Liver (tissue), 9 donors: ENCODE measurements around the gene TNS1. TPM values are rescaled to one million over a fixed set of nuclear protein-coding genes. Genes with fewer than 3 reads are reported as not detected.

ENCODE experiments used
- DNase-seq: peaks from one replicate; pipeline ENCODE4 v3.0.0-alpha.2; 2017; ENCODE audit warnings: low spot score
- H3K27ac ChIP-seq, 2 donors: one replicate each; pipeline ENCODE4 v1.7.0; 2013; ENCODE audit warnings: inconsistent platforms in 2 of 2, low read length in 2 of 2, control low read depth in 1 of 2, low read depth in 1 of 2, mild to moderate bottlenecking in 1 of 2
- H3K27me3 ChIP-seq, 4 donors: one replicate each; pipeline versions ENCODE4 v1.6.1 to v1.7.0; 2013; ENCODE audit warnings: low read length in 3 of 4, inconsistent platforms in 1 of 4, mild to moderate bottlenecking in 1 of 4, moderate library complexity in 1 of 4; ENCODE audit not compliant: control insufficient read depth in 4 of 4, insufficient read depth in 4 of 4
- H3K36me3 ChIP-seq, 4 donors: one replicate each; pipeline versions ENCODE4 v1.6.1 to v1.7.0; 2013; ENCODE audit warnings: low read length in 3 of 4, mild to moderate bottlenecking in 3 of 4, low read depth in 1 of 4, moderate library complexity in 1 of 4; ENCODE audit not compliant: control insufficient read depth in 4 of 4, insufficient read depth in 3 of 4
- H3K4me1 ChIP-seq, 4 donors: one replicate each; pipeline versions ENCODE4 v1.6.1 to v1.7.0; 2013; ENCODE audit warnings: low read length in 3 of 4, mild to moderate bottlenecking in 3 of 4, moderate library complexity in 1 of 4; ENCODE audit not compliant: control insufficient read depth in 4 of 4, insufficient read depth in 4 of 4
- H3K4me3 ChIP-seq, 3 donors: one replicate each; pipeline versions ENCODE4 v1.6.1 to v1.7.0; 2013; ENCODE audit warnings: low read length in 3 of 3, control low read depth in 1 of 3, low read depth in 1 of 3, mild to moderate bottlenecking in 1 of 3
- H3K9ac ChIP-seq, 2 donors: one replicate each; pipeline ENCODE4 v1.7.0; 2013; ENCODE audit warnings: low read length in 2 of 2, mild to moderate bottlenecking in 2 of 2, moderate library complexity in 2 of 2, control low read depth in 1 of 2, low read depth in 1 of 2
- H3K9me3 ChIP-seq, 4 donors: one replicate each; pipeline versions ENCODE4 v1.6.1 to v1.7.0; 2013; ENCODE audit warnings: low read length in 3 of 4; ENCODE audit not compliant: control insufficient read depth in 4 of 4
- ATF3 ChIP-seq: IDR thresholded peaks from 2 replicates; pipeline ENCODE4 v1.6.1; 2016; ENCODE audit warnings: antibody characterized with exemption
- EGR1 ChIP-seq, 2 donors: IDR thresholded peaks; 2 replicates each; pipeline ENCODE4 v1.6.1; 2016 to 2018; ENCODE audit warnings: antibody characterized with exemption in 2 of 2, low read depth in 2 of 2
- FOXA1 ChIP-seq: IDR thresholded peaks from 2 replicates; pipeline ENCODE4 v1.6.1; 2016; ENCODE audit warnings: antibody characterized with exemption
- FOXA2 ChIP-seq: IDR thresholded peaks from 2 replicates; pipeline ENCODE4 v1.6.1; 2016; ENCODE audit warnings: antibody characterized with exemption
- GABPA ChIP-seq, 2 donors: IDR thresholded peaks in 1 of 2; conservative IDR thresholded peaks in 1 of 2; 2 replicates each; pipeline ENCODE4 v1.6.1; 2016; ENCODE audit warnings: antibody characterized with exemption in 2 of 2, mild to moderate bottlenecking in 1 of 2, moderate library complexity in 1 of 2
- HNF4A ChIP-seq, 2 donors: conservative IDR thresholded peaks; 2 replicates each; pipeline ENCODE4 v1.6.1; 2016; ENCODE audit warnings: antibody characterized with exemption in 2 of 2, mild to moderate bottlenecking in 2 of 2
- HNF4G ChIP-seq: IDR thresholded peaks from 2 replicates; pipeline ENCODE4 v1.6.1; 2016; ENCODE audit warnings: antibody characterized with exemption
- JUND ChIP-seq, 2 donors: IDR thresholded peaks; 2 replicates each; pipeline ENCODE4 v1.6.1; 2016; ENCODE audit warnings: antibody characterized with exemption in 2 of 2
- MAX ChIP-seq: IDR thresholded peaks from 2 replicates; pipeline ENCODE4 v1.6.1; 2016; ENCODE audit warnings: antibody characterized with exemption
- NR2F2 ChIP-seq: IDR thresholded peaks from 2 replicates; pipeline ENCODE4 v1.6.1; 2016; ENCODE audit warnings: antibody characterized with exemption
- RAD21 ChIP-seq, 2 donors: IDR thresholded peaks; 2 replicates each; pipeline ENCODE4 v1.6.1; 2016; ENCODE audit warnings: antibody characterized with exemption in 2 of 2, mild to moderate bottlenecking in 2 of 2
- REST ChIP-seq: IDR thresholded peaks from 2 replicates; pipeline ENCODE4 v1.6.1; 2016; ENCODE audit warnings: antibody characterized with exemption, mild to moderate bottlenecking
- RXRA ChIP-seq, 2 donors: IDR thresholded peaks; 2 replicates each; pipeline ENCODE4 v1.6.1; 2017 to 2018; ENCODE audit warnings: antibody characterized with exemption in 2 of 2, mild to moderate bottlenecking in 1 of 2
- SP1 ChIP-seq: IDR thresholded peaks from 2 replicates; pipeline ENCODE4 v1.6.1; 2018; ENCODE audit warnings: antibody characterized with exemption, mild to moderate bottlenecking
- TAF1 ChIP-seq: conservative IDR thresholded peaks from 2 replicates; pipeline ENCODE4 v1.6.1; 2016; ENCODE audit warnings: antibody characterized with exemption, mild to moderate bottlenecking
- YY1 ChIP-seq: IDR thresholded peaks from 2 replicates; pipeline ENCODE4 v1.6.1; 2016; ENCODE audit warnings: antibody characterized with exemption, mild to moderate bottlenecking
- WGBS: extraction: QIAGEN DNeasy Blood & Tissue Kit; methylation state at CpG from one replicate; pipeline ENCODE4 v1.1.7; 2013; 5-methylcytosine and 5-hydroxymethylcytosine counted together
- polyA plus RNA-seq, 2 donors: library from polyadenylated mRNA; stranded (reverse) in 1 of 2; unstranded in 1 of 2; fragments of 200-250 nt in 1 of 2; fragments of >200 nt in 1 of 2; fragmentation: Nextera tagmentation in 1 of 2; extraction: Ambion mirVana in 1 of 2; gene quantifications; one replicate each; pipeline versions ENCODE4 v1.2.1 to v1.2.3, GENCODE V29; 2013 to 2015
- total RNA-seq, 2 donors: library from RNA; depleted of rRNA; stranded (reverse); fragments of >200 nt; gene quantifications; one replicate each; pipeline ENCODE4 v1.2.3, GENCODE V29; 2014
- TF ChIP-seq, protein P1 (sequence below): IDR thresholded peaks from 2 replicates; pipeline ENCODE4 v1.6.1; 2016; ENCODE audit warnings: antibody characterized with exemption
- TF ChIP-seq, protein P2 (sequence below): fragments of 150-350 bp; IDR thresholded peaks from 2 replicates; pipeline ENCODE4 v1.5.1; 2017; ENCODE audit warnings: improper control_type of control experiment, low read depth, low read length; ENCODE audit not compliant: missing input control
- donor health status: healthy.
- donor health status: healthy.
- donor health status: healthy.
- donor health status: healthy.
- donor health status: healthy.

Gene TNS1
- total and polyA plus RNA-seq, 4 donors = 16.3 to 128 (median 57.3) TPM

DNA sequence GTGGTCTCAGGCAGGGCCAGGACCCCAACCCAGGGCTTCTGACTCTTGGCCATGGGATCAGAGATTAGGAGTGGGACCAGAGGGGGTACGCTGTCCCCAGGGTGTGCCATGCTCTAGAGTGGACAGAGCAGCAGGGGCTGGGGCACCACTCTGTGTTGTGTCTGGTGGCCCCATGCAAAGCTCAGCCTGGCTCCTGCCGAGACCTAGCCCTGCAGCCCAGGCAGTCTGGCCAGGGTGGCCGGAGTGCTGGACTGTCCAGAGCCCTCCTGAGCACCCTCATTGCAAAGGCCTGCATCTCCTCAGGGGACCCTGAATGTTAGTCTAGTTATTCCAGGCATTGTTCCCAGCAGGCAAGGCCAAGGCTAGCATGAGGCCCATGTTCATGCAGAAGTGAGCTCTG, 162.3 kb downstream of the TNS1 start:
- Histone ChIP-seq H3K27me3 (no peaks in the 10 kb centered on the region), H3K27ac (no peak overlapping the region), H3K9ac (no peak overlapping the region), H3K36me3 (peaks cover 3 to 47% (median 20%) of the 10 kb centered on the region in 4 donors), H3K9me3 (peaks cover 0 to 5% (median 0%) of the 10 kb centered on the region in 4 donors), H3K4me1 (peaks cover 0 to 5% (median 0%) of the 10 kb centered on the region in 4 donors), H3K4me3 (no peak overlapping the region)
- no peak for TF ChIP-seq ATF3
- TF ChIP-seq, protein P1, sequence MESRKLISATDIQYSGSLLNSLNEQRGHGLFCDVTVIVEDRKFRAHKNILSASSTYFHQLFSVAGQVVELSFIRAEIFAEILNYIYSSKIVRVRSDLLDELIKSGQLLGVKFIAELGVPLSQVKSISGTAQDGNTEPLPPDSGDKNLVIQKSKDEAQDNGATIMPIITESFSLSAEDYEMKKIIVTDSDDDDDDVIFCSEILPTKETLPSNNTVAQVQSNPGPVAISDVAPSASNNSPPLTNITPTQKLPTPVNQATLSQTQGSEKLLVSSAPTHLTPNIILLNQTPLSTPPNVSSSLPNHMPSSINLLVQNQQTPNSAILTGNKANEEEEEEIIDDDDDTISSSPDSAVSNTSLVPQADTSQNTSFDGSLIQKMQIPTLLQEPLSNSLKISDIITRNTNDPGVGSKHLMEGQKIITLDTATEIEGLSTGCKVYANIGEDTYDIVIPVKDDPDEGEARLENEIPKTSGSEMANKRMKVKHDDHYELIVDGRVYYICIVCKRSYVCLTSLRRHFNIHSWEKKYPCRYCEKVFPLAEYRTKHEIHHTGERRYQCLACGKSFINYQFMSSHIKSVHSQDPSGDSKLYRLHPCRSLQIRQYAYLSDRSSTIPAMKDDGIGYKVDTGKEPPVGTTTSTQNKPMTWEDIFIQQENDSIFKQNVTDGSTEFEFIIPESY = no peak
- TF ChIP-seq REST = no peak
- no peak for TF ChIP-seq NR2F2
- TF ChIP-seq GABPA (IDR thresholded peaks at IDR 0.05 in 1 of 2, conservative IDR thresholded peaks at IDR 0.05 in 1 of 2) = no peak
- no peak for TF ChIP-seq FOXA2
- TF ChIP-seq RXRA (IDR thresholded peaks at IDR 0.05) = no peak
- no peak for TF ChIP-seq MAX
- TF ChIP-seq HNF4G = no peak
- no peak for TF ChIP-seq JUND (IDR thresholded peaks at IDR 0.05)
- no peak for TF ChIP-seq HNF4A (conservative IDR thresholded peaks at IDR 0.05)
- TF ChIP-seq FOXA1 = no peak
- TF ChIP-seq, protein P2, sequence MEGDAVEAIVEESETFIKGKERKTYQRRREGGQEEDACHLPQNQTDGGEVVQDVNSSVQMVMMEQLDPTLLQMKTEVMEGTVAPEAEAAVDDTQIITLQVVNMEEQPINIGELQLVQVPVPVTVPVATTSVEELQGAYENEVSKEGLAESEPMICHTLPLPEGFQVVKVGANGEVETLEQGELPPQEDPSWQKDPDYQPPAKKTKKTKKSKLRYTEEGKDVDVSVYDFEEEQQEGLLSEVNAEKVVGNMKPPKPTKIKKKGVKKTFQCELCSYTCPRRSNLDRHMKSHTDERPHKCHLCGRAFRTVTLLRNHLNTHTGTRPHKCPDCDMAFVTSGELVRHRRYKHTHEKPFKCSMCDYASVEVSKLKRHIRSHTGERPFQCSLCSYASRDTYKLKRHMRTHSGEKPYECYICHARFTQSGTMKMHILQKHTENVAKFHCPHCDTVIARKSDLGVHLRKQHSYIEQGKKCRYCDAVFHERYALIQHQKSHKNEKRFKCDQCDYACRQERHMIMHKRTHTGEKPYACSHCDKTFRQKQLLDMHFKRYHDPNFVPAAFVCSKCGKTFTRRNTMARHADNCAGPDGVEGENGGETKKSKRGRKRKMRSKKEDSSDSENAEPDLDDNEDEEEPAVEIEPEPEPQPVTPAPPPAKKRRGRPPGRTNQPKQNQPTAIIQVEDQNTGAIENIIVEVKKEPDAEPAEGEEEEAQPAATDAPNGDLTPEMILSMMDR = no peak
- TF ChIP-seq SP1 = no peak
- TF ChIP-seq EGR1 (IDR thresholded peaks at IDR 0.05; ENCODE audit: low read depth in 2 of 2) = no peak
- no peak for TF ChIP-seq YY1
- TF ChIP-seq RAD21 (IDR thresholded peaks at IDR 0.05) = no peak
- TF ChIP-seq TAF1 = no peak
- 87% methylated on average over 3 of the region's 3 CpGs for WGBS
- no peak for DNase-seq
